OCI-LY7 (cell line): ENCODE data around the gene BASP1. TPM values are rescaled to one million over a fixed set of nuclear protein-coding genes. Genes with fewer than 3 reads are reported as not detected.
"Not testable (repeated sequence)": the region's sequence is repeated elsewhere in the genome, so short reads cannot be mapped to it uniquely, and the experiment has no call there.

ENCODE experiments used
- BruUV-seq: library from RNA; stranded (reverse); fragments of 400-500 nt; replicated peaks from 2 replicates; lab custom pipeline; 2021; lab: Mats Ljungman, UMichigan
- CTCF ChIA-PET: fragments of 300-600 bp; sonication (Branson Sonifier 250); formaldehyde crosslinking; loops from one replicate; lab custom pipeline; 2022; ENCODE audit warnings: antibody characterized with exemption; ENCODE audit not compliant: unreplicated experiment; lab: Charles Lee
- POLR2A ChIA-PET: fragments of 300-600 bp; sonication (Branson Sonifier 250); formaldehyde crosslinking; loops from one replicate; lab custom pipeline; 2022; ENCODE audit warnings: antibody characterized with exemption; lab: Charles Lee
- DNase-seq: peaks from one replicate; pipeline ENCODE4 v3.0.0-alpha.2; 2015; ENCODE audit warnings: low spot score
- H2AFZ ChIP-seq: fragments of 200-600 bp; sonication (generic), shearing (Covaris generic); 2 replicates; pipeline ENCODE4 v1.6.1; 2014; ENCODE audit warnings: mild to moderate bottlenecking, antibody characterized with exemption, low read length, moderate library complexity
- H3K27ac ChIP-seq: fragments of 200-600 bp; sonication (generic); 2 replicates; pipeline ENCODE4 v1.5.1; 2014; ENCODE audit warnings: mixed run types, low read depth, mild to moderate bottlenecking, moderate library complexity, low read length, inconsistent platforms; ENCODE audit not compliant: poor library complexity, severe bottlenecking
- H3K36me3 ChIP-seq: fragments of 200-600 bp; sonication (generic); 2 replicates; pipeline ENCODE4 v1.6.1; 2014; ENCODE audit warnings: mild to moderate bottlenecking, antibody characterized with exemption, low read length, moderate library complexity, mixed read lengths; ENCODE audit not compliant: insufficient read depth
- H3K4me1 ChIP-seq: fragments of 200-600 bp; sonication (generic); 2 replicates; pipeline ENCODE4 v1.5.1; 2014; ENCODE audit warnings: mild to moderate bottlenecking, low read length; ENCODE audit not compliant: insufficient read depth, poor library complexity, severe bottlenecking
- H3K4me2 ChIP-seq: fragments of 200-600 bp; sonication (generic); 2 replicates; pipeline ENCODE4 v1.6.1; 2014; ENCODE audit warnings: mild to moderate bottlenecking, low read length
- H3K4me3 ChIP-seq: fragments of 200-600 bp; sonication (generic); 2 replicates; pipeline ENCODE4 v1.5.1; 2014; ENCODE audit warnings: mild to moderate bottlenecking, low read depth, low read length; ENCODE audit not compliant: poor library complexity, severe bottlenecking
- H3K79me2 ChIP-seq: fragments of 200-600 bp; sonication (generic); 2 replicates; pipeline ENCODE4 v1.6.1; 2016; ENCODE audit warnings: low read depth, mild to moderate bottlenecking, low read length, moderate library complexity, mixed read lengths; ENCODE audit not compliant: insufficient read depth
- H3K9me2 ChIP-seq: fragments of 200-600 bp; sonication (generic); 2 replicates; pipeline ENCODE4 v1.6.1; 2016; ENCODE audit warnings: mild to moderate bottlenecking, low read length, mixed read lengths; ENCODE audit not compliant: insufficient read depth
- H3K9me3 ChIP-seq: fragments of 200-600 bp; sonication (generic); 2 replicates; pipeline ENCODE4 v1.6.1; 2014; ENCODE audit warnings: mild to moderate bottlenecking, mixed run types, low read length, mixed read lengths
- H4K20me1 ChIP-seq: fragments of 200-600 bp; sonication (generic); 2 replicates; pipeline ENCODE4 v1.6.1; 2014; ENCODE audit warnings: mild to moderate bottlenecking, antibody characterized with exemption, low read length, moderate library complexity, mixed read lengths; ENCODE audit not compliant: insufficient read depth
- EZH2phosphoT487 ChIP-seq: fragments of 200-600 bp; sonication (generic); IDR thresholded peaks from 2 replicates; pipeline ENCODE4 v1.6.1; 2018; ENCODE audit warnings: low read depth, borderline replicate concordance, mild to moderate bottlenecking, mixed run types, antibody characterized with exemption, low read length, moderate library complexity, mixed read lengths
- intact Hi-C: fragments of 100-400 bp; cut with micrococcal nuclease; formaldehyde crosslinking; loops from one replicate; pipeline ENCODE4 v1.10.0; 2022; ENCODE audit not compliant: unreplicated experiment
- total RNA-seq, 2 experiments: library from RNA; depleted of rRNA in 1 of 2; stranded (reverse); fragments of >200 nt in 1 of 2; shearing (Covaris generic) in 1 of 2; gene quantifications; 2 replicates each; pipeline ENCODE4 v1.2.3, GENCODE V29; 2014 to 2022
- TF ChIP-seq, protein P1 (sequence below): fragments of 200-600 bp; sonication (generic); conservative IDR thresholded peaks from 2 replicates; pipeline ENCODE4 v1.5.1; 2014; ENCODE audit warnings: mild to moderate bottlenecking, antibody characterized with exemption, low read length, moderate library complexity, mixed read lengths

The BASP1 gene
- total RNA-seq, 2 experiments from 2014 or later: 23.4 to 64.8 TPM

GRCh38 chr5:17258431-17258830 lies 41.0 kb downstream of the BASP1 start:
- Histone ChIP-seq H3K4me3 (no peak overlapping the region), H3K9me2 (no peaks in the 10 kb centered on the region), H4K20me1 (no peaks in the 10 kb centered on the region), H3K4me1 (peaks cover 49% of the 10 kb centered on the region), H3K9me3 (peaks cover 33% of the 10 kb centered on the region), H2AFZ (no peak overlapping the region), H3K27ac (no peak overlapping the region), H3K79me2 (peaks cover 71% of the 10 kb centered on the region; the same call in 1 of the 2 replicates), H3K36me3 (peaks cover 81% of the 10 kb centered on the region), H3K4me2 (no peak overlapping the region)
- TF ChIP-seq, protein P1, sequence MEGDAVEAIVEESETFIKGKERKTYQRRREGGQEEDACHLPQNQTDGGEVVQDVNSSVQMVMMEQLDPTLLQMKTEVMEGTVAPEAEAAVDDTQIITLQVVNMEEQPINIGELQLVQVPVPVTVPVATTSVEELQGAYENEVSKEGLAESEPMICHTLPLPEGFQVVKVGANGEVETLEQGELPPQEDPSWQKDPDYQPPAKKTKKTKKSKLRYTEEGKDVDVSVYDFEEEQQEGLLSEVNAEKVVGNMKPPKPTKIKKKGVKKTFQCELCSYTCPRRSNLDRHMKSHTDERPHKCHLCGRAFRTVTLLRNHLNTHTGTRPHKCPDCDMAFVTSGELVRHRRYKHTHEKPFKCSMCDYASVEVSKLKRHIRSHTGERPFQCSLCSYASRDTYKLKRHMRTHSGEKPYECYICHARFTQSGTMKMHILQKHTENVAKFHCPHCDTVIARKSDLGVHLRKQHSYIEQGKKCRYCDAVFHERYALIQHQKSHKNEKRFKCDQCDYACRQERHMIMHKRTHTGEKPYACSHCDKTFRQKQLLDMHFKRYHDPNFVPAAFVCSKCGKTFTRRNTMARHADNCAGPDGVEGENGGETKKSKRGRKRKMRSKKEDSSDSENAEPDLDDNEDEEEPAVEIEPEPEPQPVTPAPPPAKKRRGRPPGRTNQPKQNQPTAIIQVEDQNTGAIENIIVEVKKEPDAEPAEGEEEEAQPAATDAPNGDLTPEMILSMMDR: no peak
- TF ChIP-seq EZH2phosphoT487: no peak
- DNase-seq: no peak
- BruUV-seq: no TSS peak
- intact Hi-C loops: no loop called here
- CTCF ChIA-PET: no interaction called here
- POLR2A ChIA-PET: interaction anchor here (1.1 to 1.2 kb wide), 2 partner anchors 9 to 10 kb away, joined by 3 to 4 read pairs; no protein-coding TSS in a partner anchor

GRCh38 chr5:17259012-17259411 lies 41.6 kb downstream of the BASP1 start:
- Histone ChIP-seq H3K4me1 (peaks cover 49% of the 10 kb centered on the region), H3K9me3 (peaks cover 33% of the 10 kb centered on the region), H3K79me2 (peaks cover 73% of the 10 kb centered on the region; the same call in 1 of the 2 replicates), H3K36me3 (peaks cover 83% of the 10 kb centered on the region)
- H3K27ac ChIP-seq, H2AFZ ChIP-seq, H3K4me2 ChIP-seq, BruUV-seq, H4K20me1 ChIP-seq, H3K4me3 ChIP-seq, H3K9me2 ChIP-seq, DNase-seq, CTCF ChIA-PET, POLR2A ChIA-PET, intact Hi-C loops: not testable (repeated sequence)

DNA sequence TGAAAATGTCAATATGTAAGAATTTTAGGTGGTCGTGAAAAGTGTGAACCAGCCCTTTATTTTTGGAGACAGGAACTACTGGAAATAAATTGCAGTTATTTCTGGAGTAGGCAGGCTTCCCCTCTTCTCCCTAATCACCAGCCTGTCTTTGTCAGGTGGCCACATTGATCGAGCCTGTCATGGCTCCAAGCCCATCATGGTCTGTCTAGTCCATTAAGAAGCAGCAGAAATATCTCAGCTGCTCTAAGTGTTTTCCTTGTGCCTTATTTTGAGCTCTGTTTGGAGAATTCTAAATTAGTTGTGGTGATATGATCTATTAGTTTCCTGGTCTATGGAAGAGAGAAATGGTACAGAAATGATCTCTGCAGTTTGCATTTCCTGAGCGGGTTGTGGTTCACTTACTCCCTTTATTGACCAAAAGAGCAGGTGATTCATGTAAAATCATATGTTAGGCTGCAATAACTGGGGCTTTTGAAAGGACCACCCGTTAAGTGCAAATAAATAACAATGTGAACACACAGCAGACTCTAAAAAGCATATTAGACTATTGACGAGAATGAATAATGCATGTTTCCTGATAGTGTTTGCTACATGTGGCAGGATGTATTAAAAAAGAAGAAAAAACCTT lies 42.3 kb downstream of the BASP1 start:
- Histone ChIP-seq H3K36me3 (peaks cover 83% of the 10 kb centered on the region), H3K79me2 (peaks cover 77% of the 10 kb centered on the region; the same call in 1 of the 2 replicates), H3K9me3 (peaks cover 33% of the 10 kb centered on the region), H3K4me3 (no peak overlapping the region), H3K27ac (no peak overlapping the region), H3K4me2 (no peak overlapping the region), H3K4me1 (peaks cover 49% of the 10 kb centered on the region), H3K9me2 (no peaks in the 10 kb centered on the region), H4K20me1 (no peaks in the 10 kb centered on the region), H2AFZ (no peak overlapping the region)
- ChIA-PET POLR2A (no interaction called here), CTCF (no interaction called here)
- intact Hi-C loops: no loop called here
- DNase-seq: no peak
- TF ChIP-seq, protein P1: no peak
- TF ChIP-seq EZH2phosphoT487: no peak
- no TSS peak for BruUV-seq
